Activated T-helper 2 cell treated with anti-CD3 and anti-CD28 coated beads, Interferon-gamma antibody, Interleukin-2, Interleukin-4, amounts not matched to agents 10 μg/mL and 5 μg/mL and 100 μg/mL, durations not matched to agents 14 hours and 24 hours and 36 hours (primary cell): Measurements from ENCODE around the gene TOR1AIP2. TPM values are rescaled to one million over a fixed set of nuclear protein-coding genes. Genes with fewer than 3 reads are reported as not detected.
"Not testable (repeated sequence)": the region's sequence is repeated elsewhere in the genome, so short reads cannot be mapped to it uniquely, and the experiment has no call there.

Experiments used
- DNase-seq: peaks from one replicate; pipeline ENCODE4 v3.0.0; 2021; ENCODE audit warnings: low spot score
- H3K27ac Mint-ChIP-seq: one replicate; pipeline ENCODE4 v1.8.0; 2021; ENCODE audit warnings: mixed read lengths
- H3K27me3 Mint-ChIP-seq: one replicate; pipeline ENCODE4 v1.8.0; 2021; ENCODE audit warnings: low read depth, mixed read lengths
- H3K36me3 Mint-ChIP-seq: one replicate; pipeline ENCODE4 v1.8.0; 2021; ENCODE audit warnings: low read depth, mixed read lengths
- H3K4me1 Mint-ChIP-seq: one replicate; pipeline ENCODE4 v1.8.0; 2021; ENCODE audit warnings: low read depth, mixed read lengths
- H3K4me3 Mint-ChIP-seq: one replicate; pipeline ENCODE4 v1.8.0; 2021; ENCODE audit warnings: low read depth, mild to moderate bottlenecking, moderate library complexity, mixed read lengths
- H3K9me3 Mint-ChIP-seq: one replicate; pipeline ENCODE4 v1.8.0; 2021; ENCODE audit warnings: mixed read lengths
- intact Hi-C: fragments of 100-400 bp; cut with micrococcal nuclease; formaldehyde crosslinking; loops from one replicate; pipeline ENCODE4 v1.15.1; 2023
- total RNA-seq: library from RNA; stranded (reverse); gene quantifications from 2 replicates; pipeline ENCODE4 v1.2.3, GENCODE V29; 2022

Gene TOR1AIP2
- total RNA-seq, 1 donor from 2014 or later, result 55.6 TPM

- H3K4me1 Mint-ChIP-seq, result peaks cover 3% of the 10 kb centered on the region
These were observed 71.3 kb downstream of the TOR1AIP2 start for GRCh38 chr1:179806333-179806732.

GRCh38 chr1:179805291-179806195 is 72.1 kb downstream of the TOR1AIP2 start:
- no peaks in the 10 kb centered on the region for H3K9me3 Mint-ChIP-seq
- H3K36me3 Mint-ChIP-seq, result no peaks in the 10 kb centered on the region
- H3K4me3 Mint-ChIP-seq, result no peak overlapping the region
- DNase-seq, result no peak
- no peaks in the 10 kb centered on the region for H3K27me3 Mint-ChIP-seq
- no peak overlapping the region for H3K27ac Mint-ChIP-seq
- H3K4me1 Mint-ChIP-seq, result peaks cover 3% of the 10 kb centered on the region
- intact Hi-C loops, result no loop called here

More at GRCh38 chr1:179806333-179806732, 71.3 kb downstream of the TOR1AIP2 start:
- Mint-ChIP-seq H3K27me3 (peaks cover 3% of the 10 kb centered on the region), H3K4me3 (no peak overlapping the region), H3K36me3 (no peaks in the 10 kb centered on the region), H3K9me3 (no peaks in the 10 kb centered on the region), H3K27ac (no peak overlapping the region)
- intact Hi-C loops, result no loop called here
- DNase-seq, result no peak

DNA sequence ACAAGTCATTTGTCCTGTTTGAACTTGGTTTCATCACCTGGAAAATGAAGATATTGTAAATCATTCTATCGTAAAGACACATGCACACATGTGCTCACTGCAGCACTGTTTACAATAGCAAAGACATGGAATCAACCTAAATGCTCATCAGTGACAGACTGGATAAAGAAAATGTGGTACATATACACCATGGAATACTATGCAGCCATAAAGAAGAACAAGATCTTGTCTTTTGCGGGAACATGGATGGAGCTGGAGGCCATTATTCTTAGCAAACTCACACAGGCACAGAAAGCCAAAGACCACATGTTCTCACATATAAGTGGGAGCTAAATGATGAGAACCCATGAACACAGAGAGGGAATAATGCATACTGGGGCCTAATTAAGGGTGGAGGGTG is 73.2 kb downstream of the TOR1AIP2 start:
- H3K4me1 Mint-ChIP-seq, H3K36me3 Mint-ChIP-seq, H3K9me3 Mint-ChIP-seq, H3K4me3 Mint-ChIP-seq, H3K27me3 Mint-ChIP-seq, DNase-seq, H3K27ac Mint-ChIP-seq, intact Hi-C loops: not testable (repeated sequence)

- H3K36me3 Mint-ChIP-seq, result no peaks in the 10 kb centered on the region
- H3K4me1 Mint-ChIP-seq, result no peaks in the 10 kb centered on the region
- no peaks in the 10 kb centered on the region for H3K9me3 Mint-ChIP-seq
- intact Hi-C loops, result no loop called here
- DNase-seq, result no peak
- H3K27me3 Mint-ChIP-seq, result no peaks in the 10 kb centered on the region
- H3K4me3 Mint-ChIP-seq, result no peak overlapping the region
- H3K27ac Mint-ChIP-seq, result no peak overlapping the region
These were observed 73.7 kb downstream of the TOR1AIP2 start for GRCh38 chr1:179803918-179804317.

DNA sequence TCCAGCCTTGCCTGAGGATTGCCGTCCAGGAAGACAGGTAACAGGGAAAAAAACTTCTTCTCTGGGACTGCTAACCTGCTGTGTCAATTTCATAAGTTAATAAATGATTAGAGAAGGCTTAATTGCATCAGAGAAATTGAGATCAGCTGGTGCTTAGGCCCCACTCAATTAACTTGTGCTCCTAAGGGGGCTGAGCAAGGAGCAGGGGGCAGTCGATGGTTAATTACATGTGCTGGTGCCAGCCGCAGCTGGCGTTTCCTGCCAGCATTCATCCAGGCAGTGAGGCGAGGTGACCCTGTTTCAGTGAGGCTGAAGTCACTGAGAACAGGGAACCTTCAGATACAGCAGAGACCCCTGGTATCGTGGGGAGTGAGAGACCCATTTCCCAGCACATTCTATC is 74.5 kb downstream of the TOR1AIP2 start:
- H3K9me3 Mint-ChIP-seq, result no peaks in the 10 kb centered on the region
- H3K27ac Mint-ChIP-seq, result no peak overlapping the region
- H3K36me3 Mint-ChIP-seq, result no peaks in the 10 kb centered on the region
- H3K4me3 Mint-ChIP-seq, result no peak overlapping the region
- intact Hi-C loops, result no loop called here
- DNase-seq, result no peak
- no peaks in the 10 kb centered on the region for H3K4me1 Mint-ChIP-seq
- no peaks in the 10 kb centered on the region for H3K27me3 Mint-ChIP-seq

DNA sequence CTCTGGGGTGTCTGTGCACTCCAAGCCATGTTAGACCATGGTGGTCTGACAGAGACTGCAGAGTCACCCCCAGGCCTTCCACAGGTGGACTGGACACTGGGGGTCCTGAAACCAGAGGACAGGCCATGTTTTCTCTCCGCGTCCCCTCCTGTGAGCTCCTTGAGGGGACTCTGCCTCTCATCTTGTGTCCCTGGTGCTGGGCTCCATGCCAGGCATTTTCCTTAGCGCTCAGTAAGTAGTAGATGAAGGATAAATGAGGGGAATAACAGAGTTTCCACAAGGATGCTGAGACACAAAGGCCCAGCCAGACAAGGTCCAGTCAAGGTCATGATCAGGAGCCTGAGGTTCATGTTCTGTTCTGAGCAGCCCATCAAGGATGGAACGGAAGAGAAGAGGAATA is 77.1 kb downstream of the TOR1AIP2 start:
- no peaks in the 10 kb centered on the region for H3K4me1 Mint-ChIP-seq
- intact Hi-C loops, result no loop called here
- H3K27ac Mint-ChIP-seq, result no peak overlapping the region

GRCh38 chr1:179798864-179799516 is 78.6 kb downstream of the TOR1AIP2 start:
- H3K9me3 Mint-ChIP-seq, result no peaks in the 10 kb centered on the region
- no peaks in the 10 kb centered on the region for H3K36me3 Mint-ChIP-seq
- no peak overlapping the region for H3K4me3 Mint-ChIP-seq
- H3K4me1 Mint-ChIP-seq, result no peaks in the 10 kb centered on the region
- H3K27me3 Mint-ChIP-seq, result peaks cover 3% of the 10 kb centered on the region
- DNase-seq, result no peak
- intact Hi-C loops, result no loop called here
- no peak overlapping the region for H3K27ac Mint-ChIP-seq

More for the DNA sequence above, 77.1 kb downstream of the TOR1AIP2 start:
- no peaks in the 10 kb centered on the region for H3K27me3 Mint-ChIP-seq
- DNase-seq, result no peak
- no peak overlapping the region for H3K4me3 Mint-ChIP-seq
- H3K36me3 Mint-ChIP-seq, result no peaks in the 10 kb centered on the region
- H3K9me3 Mint-ChIP-seq, result no peaks in the 10 kb centered on the region

DNA sequence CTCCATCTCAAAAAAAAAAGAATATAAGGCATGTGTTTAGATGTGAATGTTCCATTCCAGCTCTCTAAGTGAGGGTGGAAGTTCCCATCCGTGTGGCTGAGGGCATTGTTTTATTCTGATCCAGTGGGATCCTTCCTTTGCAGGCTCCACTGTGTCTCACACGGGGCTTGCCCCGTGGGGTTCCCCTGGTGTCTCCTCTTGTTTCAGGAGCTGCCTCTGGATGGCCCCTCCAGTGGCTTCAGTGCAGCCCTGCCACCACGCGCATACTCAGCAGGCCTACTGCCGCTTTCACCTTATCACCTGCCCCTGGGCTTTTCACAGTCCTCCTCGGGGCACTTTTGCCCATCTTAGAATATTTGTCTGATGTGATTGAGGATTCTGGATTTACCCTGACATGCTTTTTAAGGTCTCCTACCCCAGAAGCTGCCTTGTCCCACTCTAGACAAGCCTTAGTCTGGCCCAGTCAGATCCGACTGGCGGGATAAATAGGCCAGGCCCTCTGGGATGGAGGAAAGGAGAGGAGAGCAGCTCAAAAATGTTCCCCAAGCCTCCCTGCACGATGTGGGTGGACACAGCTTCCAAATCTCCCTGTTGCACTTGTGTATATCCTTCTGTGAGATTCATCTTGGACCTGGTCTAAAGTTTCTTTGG is 79.3 kb downstream of the TOR1AIP2 start:
- Mint-ChIP-seq H3K36me3 (no peaks in the 10 kb centered on the region), H3K27me3 (peaks cover 3% of the 10 kb centered on the region), H3K4me3 (no peak overlapping the region), H3K4me1 (no peaks in the 10 kb centered on the region), H3K27ac (no peak overlapping the region), H3K9me3 (no peaks in the 10 kb centered on the region)
- no peak for DNase-seq
- intact Hi-C loops, result no loop called here

GRCh38 chr1:179794669-179795068 is 82.9 kb downstream of the TOR1AIP2 start:
- DNase-seq, result no peak
- Mint-ChIP-seq H3K4me1 (no peaks in the 10 kb centered on the region), H3K27me3 (peaks cover 6% of the 10 kb centered on the region), H3K4me3 (no peak overlapping the region), H3K36me3 (no peaks in the 10 kb centered on the region), H3K27ac (no peak overlapping the region), H3K9me3 (no peaks in the 10 kb centered on the region)
- intact Hi-C loops, result no loop called here

DNA sequence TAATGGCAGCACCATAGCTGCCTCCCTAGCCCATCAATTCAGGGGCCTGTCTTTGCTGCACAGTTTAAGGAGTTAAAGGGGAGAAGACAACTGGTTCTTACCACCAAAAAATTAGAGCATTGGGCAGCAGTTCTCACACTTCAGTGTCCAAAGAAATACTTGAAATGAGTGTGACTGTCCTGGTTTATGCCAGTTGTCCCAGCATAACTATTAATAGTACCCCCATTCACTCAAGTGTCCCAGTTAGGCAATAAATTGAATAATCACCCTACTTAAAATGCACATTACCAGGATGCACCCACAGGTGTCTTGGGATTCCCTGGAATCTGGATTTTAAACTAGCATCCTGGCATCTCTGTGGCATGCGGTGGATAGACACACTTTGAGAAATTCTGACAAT is 83.5 kb downstream of the TOR1AIP2 start:
- intact Hi-C loops, result no loop called here
- H3K27me3 Mint-ChIP-seq, result peaks cover 9% of the 10 kb centered on the region
- no peak overlapping the region for H3K4me3 Mint-ChIP-seq
- H3K9me3 Mint-ChIP-seq, result no peaks in the 10 kb centered on the region
- no peaks in the 10 kb centered on the region for H3K4me1 Mint-ChIP-seq
- no peak for DNase-seq
- no peaks in the 10 kb centered on the region for H3K36me3 Mint-ChIP-seq
- no peak overlapping the region for H3K27ac Mint-ChIP-seq

DNA sequence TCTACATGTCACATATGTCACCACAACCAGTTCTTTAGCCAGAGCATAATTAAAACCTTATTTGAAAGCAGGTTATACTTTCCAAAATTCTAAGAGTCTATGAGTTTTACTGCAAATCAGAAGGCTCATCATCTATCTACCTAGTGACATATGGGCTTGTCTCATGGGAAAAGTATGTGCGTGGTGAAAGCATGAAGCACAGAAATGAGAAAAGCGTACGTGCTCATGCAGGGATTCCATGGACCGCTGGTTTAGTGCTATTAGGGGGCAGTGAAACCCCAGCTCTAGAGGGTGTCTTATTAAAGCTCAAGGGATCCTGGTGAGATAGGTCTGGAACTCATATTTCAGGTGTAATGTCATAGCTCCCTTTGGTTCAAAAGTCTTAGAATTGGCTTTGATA is 84.3 kb downstream of the TOR1AIP2 start:
- no peaks in the 10 kb centered on the region for H3K9me3 Mint-ChIP-seq

More for the DNA sequence above, 84.3 kb downstream of the TOR1AIP2 start:
- Mint-ChIP-seq H3K36me3 (no peaks in the 10 kb centered on the region), H3K27me3 (peaks cover 9% of the 10 kb centered on the region), H3K4me3 (no peak overlapping the region), H3K4me1 (no peaks in the 10 kb centered on the region), H3K27ac (no peak overlapping the region)
- intact Hi-C loops, result no loop called here
- DNase-seq, result no peak
